Stimulated activated CD8-positive, alpha-beta memory T cell treated with anti-CD3 and anti-CD28 coated beads, Interleukin-7, amount 100 ng/mL, for 24 hours (primary cell): ENCODE results near the gene ANP32D.
"Not testable (repeated sequence)": the region's sequence is repeated elsewhere in the genome, so short reads cannot be mapped to it uniquely, and the experiment has no call there.

ENCODE experiments used
- DNase-seq: peaks from one replicate; pipeline ENCODE4 v3.0.0-alpha.2; 2020; ENCODE audit warnings: low read depth

ANP32D gene

GRCh38 chr12:48472259-48472658, at the start of gene ANP32D:
ANP32D (plus strand) TSS chr12:48472559; CDS start chr12:48472665, 106 bp downstream.
- DNase-seq: no peak

DNA sequence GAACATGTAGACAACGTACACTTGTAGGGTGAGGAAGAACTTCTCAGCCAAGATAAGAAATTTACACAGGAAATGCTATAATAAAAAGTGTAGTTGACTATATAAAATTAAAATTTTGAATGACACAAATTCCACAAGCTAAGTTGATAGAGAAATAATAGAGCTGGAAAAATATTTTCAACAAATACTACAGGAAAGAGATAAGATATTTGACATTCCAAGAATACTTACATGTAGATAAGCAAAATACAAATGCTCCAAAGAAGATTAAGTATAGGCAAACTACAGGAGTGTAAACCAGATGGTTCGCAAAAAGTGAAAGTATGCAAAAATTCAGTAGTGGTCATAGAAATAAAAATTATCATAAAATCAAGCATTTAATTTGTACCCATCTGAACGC, 49.2 kb upstream of the ANP32D start:
- no peak for DNase-seq

GRCh38 chr12:48424644-48425043, 47.7 kb upstream of the ANP32D start:
- no peak for DNase-seq

GRCh38 chr12:48434016-48434415, 38.3 kb upstream of the ANP32D start:
- DNase-seq: not testable (repeated sequence)

GRCh38 chr12:48441069-48441468, 31.3 kb upstream of the ANP32D start:
- DNase-seq: no peak

DNA sequence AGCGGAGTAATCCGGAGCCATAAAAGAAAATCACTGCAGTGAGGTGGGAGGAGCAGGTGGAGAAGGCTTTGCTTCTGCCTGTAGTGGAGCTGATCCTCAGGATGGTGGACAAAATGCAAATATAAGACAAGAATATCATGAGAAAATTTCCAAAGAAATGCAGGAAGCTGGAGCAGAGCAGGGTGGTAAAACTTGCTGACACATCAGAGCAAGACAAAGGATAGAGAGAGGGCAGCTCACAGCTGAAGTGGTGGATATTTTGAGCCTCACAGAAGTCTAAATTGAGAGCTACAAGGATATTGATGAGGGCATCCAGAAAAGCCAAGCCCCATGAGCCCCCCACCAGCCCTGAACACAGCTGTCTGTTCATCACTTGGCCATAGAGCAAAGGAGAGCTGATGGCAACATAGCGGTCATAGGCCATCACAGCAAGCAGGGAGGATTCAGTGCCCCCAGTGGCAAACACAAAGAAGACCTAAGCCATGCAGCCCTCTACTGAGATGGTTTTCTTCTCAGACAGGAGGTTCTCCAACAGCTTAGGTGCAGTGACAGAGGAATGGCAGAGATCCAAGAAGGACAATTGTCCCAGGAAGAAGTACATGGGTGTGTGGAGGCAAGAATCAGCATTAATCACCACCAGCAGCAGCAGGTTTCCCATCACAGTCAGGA, 30.0 kb upstream of the ANP32D start:
- DNase-seq: no peak

GRCh38 chr12:48445538-48445937, 26.8 kb upstream of the ANP32D start:
- no peak for DNase-seq

GRCh38 chr12:48446161-48446776, 26.1 kb upstream of the ANP32D start:
- DNase-seq: no peak

DNA sequence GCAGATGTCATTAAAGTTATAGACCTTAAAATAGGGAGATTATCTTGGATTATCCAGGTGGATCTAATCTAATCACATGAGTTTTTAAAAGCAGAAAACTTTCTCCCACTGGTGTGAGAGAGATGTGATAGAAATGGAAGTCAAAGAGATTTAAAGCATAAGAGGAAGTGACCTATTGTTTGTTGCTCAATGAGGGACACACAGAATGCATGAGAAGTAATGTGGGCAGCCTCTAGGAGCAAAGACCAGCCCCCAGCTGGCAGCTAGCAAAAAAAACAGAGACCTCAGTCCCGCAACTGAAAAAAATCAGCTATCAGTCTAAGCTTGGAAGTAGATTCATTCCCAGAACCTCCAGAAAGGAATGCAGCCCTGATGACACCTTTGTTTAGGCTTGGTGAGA, 24.6 kb upstream of the ANP32D start:
- DNase-seq: no peak

GRCh38 chr12:48451372-48451771, 21.0 kb upstream of the ANP32D start:
- no peak for DNase-seq

GRCh38 chr12:48452961-48453360, 19.4 kb upstream of the ANP32D start:
- not testable (repeated sequence) for DNase-seq

DNA sequence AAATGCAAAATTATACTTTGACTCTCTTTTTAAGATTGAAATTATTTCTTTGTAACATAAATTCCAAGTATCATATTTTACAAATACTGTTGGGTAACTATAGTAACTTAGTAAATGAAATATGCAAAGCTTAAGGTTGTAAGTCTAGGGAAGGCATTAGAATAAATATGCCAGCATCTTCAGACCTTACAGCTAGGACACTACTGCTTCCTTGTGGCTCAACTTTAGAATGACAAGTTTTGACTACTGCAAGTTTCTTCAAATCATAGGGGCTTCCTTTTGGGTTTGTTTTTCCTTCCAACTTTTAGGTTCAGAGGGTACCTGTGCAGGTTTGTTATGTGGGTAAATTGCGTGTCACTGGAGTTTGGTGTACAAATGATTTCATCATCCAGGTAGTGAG, 17.7 kb upstream of the ANP32D start:
- DNase-seq: no peak

DNA sequence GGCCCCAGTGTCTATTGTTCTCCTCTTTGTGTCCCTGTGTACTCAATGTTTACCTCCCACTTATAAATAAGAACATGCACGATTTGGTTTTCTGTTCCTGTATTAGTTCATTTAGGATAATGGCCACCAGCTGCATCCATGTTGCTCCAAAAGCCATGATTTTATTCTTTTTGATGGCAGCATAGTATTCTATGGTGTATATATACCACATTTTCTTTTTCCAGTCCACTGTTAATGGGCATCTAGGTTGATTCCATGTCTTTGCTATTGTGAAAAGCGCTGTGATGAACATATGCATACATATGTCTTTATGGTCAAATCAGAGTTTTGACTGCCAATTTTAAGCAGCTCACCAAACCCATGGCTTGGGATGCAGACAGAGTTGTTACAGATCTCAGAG, 17.2 kb upstream of the ANP32D start:
- no peak for DNase-seq

GRCh38 chr12:48459259-48459658, 13.1 kb upstream of the ANP32D start:
- DNase-seq: no peak

GRCh38 chr12:48469027-48469426, 3.3 kb upstream of the ANP32D start:
- DNase-seq: not testable (repeated sequence)

- DNase-seq: no peak
These were observed 702 bp downstream of the ANP32D start for GRCh38 chr12:48473061-48473460.

DNA sequence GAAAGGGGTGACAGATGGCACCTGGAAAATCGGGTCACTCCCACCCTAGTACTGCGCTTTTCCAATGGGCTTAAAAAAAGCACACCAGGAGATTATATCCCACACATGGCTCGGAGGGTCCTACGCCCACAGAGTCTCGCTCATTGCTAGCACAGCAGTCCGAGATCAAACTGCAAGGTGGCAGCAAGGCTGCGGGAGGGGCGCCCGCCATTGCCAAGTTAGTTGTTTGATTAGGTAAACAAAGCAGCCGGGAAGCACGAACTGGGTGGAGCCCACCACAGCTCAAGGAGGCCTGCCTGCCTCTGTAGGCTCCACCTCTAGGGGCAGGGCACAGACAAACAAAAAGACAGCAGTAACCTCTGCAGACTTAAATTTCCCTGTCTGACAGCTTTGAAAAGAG, 2.1 kb downstream of the ANP32D start:
- not testable (repeated sequence) for DNase-seq

DNA sequence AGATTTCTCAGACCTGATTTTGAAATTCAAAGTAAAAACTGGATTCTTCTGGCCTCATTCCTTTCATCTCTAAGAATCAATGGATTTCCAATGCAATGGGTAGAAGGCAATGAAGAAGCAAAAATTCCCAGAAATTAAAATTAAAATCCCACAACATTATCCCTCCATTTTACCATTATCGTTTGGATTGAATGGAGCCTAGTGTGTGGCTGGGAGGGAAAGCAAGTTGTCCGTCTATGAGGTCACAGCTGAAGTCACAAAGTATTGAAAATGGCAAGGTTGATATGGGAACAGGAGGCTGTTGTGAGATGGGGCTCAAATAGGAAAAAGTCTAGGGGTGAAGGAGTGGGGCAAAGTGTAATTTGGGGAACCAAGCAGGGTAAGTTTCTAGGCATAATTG, 9.8 kb downstream of the ANP32D start, which contains the start of gene C12orf54:
C12orf54 (plus strand) TSS at position 301 of the 400 bp plus-strand sequence. CDS start 799 bp downstream, outside the sequence.
- no peak for DNase-seq

- DNase-seq: no peak
These were observed 10.6 kb downstream of the ANP32D start for GRCh38 chr12:48482930-48483329.

GRCh38 chr12:48486261-48486660, 13.9 kb downstream of the ANP32D start:
- DNase-seq: no peak

DNA sequence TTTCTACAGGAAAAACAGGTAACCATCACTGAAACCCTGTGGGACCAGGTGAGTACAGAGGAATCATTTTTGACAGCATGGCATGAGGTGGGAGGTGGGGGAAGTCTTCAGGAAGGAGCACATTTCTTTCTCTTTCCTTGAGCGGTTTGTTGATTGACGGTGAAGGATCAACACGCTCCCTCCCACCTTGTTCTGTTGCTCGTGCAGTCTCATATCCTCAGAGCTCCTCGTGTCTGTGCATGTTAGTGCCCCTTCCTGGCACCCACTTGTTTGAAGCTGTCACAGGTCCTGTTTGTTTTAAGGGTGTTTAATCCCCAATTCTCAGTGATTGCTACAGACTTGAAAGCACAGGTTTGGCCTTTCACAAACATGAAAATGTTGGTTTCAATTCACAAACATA, 14.3 kb downstream of the ANP32D start:
- DNase-seq: no peak

GRCh38 chr12:48489012-48489411, 16.7 kb downstream of the ANP32D start:
- DNase-seq: no peak

DNA sequence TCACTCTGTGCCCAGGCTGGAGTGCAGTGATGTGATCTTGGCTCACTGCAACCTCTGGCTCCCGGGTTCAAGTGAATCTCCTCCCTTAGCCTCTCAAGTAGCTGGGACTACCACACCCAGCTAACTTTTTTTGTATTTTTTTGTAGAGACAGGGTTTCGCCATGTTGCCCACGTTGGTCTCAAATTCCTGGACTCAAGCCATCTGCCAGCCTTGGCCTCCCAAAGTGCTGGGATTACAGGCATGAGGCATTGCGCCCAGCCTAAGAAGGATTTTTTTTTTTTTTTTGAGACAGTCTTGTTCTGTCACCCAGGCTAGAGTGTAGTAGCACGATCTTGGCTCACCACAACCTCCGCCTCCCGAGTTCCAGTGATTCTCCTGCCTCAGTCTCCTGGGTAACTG, 17.1 kb downstream of the ANP32D start:
- not testable (repeated sequence) for DNase-seq

GRCh38 chr12:48500281-48500680, 27.9 kb downstream of the ANP32D start:
- DNase-seq: not testable (repeated sequence)
